Loucy (cell line): ENCODE results near the gene ARHGAP10.

Experiments
- CTCF ChIP-seq: fragments of 200-600 bp; sonication (generic); conservative IDR thresholded peaks from 2 replicates; pipeline ENCODE4 v1.5.1; 2014; ENCODE audit warnings: mild to moderate bottlenecking, antibody characterized with exemption, low read length
- EZH2phosphoT487 ChIP-seq: fragments of 200-600 bp; IDR thresholded peaks from 2 replicates; pipeline ENCODE4 v1.6.1; 2018; ENCODE audit warnings: antibody characterized with exemption, mild to moderate bottlenecking, moderate library complexity, borderline replicate concordance

- TF ChIP-seq CTCF (no peak), EZH2phosphoT487 (no peak)
Observed at GRCh38 chr4:147788791-147789190, 56.9 kb downstream of the ARHGAP10 start.
